Activated T-cell treated with anti-CD3 and anti-CD28 coated beads, Interleukin-2, amount 50 U/mL, for 48 hours (primary cell): Measurements from ENCODE around the gene XPNPEP2.
"Not testable (repeated sequence)": the region's sequence is repeated elsewhere in the genome, so short reads cannot be mapped to it uniquely, and the experiment has no call there.

Experiments
- DNase-seq, 2 experiments: peaks; one replicate each; pipeline ENCODE4 v3.0.0-alpha.2; 2020

The XPNPEP2 gene

DNA sequence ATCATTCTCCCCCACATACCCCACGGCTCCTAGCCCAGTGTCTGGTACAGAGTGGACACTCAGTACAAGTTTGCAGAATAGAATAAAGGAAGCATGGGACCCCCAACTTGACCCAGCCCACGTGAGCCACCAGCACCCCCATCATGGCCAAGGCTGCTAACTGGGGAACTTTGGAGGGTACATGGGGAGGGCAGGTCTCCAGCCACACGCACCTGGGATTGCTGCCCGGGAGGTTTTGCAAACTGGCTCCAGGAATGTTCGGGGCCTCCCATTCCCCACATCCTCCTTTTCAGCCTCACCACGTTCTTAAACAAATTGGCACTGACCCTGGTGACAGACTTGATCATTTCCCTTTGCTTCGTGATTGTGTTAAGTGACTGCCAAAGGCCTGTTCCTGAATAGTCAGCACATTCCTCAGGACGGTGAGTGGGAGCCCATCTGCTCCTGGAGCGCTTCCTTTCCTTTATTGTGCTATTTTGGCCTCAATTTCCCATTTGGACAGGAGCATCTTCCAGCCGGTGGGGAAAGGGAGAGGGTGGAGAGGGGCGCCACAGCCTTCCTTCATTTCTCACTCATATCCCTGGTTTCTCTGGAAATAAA is 18.7 kb upstream of the XPNPEP2 start:
- no peak for DNase-seq

DNA sequence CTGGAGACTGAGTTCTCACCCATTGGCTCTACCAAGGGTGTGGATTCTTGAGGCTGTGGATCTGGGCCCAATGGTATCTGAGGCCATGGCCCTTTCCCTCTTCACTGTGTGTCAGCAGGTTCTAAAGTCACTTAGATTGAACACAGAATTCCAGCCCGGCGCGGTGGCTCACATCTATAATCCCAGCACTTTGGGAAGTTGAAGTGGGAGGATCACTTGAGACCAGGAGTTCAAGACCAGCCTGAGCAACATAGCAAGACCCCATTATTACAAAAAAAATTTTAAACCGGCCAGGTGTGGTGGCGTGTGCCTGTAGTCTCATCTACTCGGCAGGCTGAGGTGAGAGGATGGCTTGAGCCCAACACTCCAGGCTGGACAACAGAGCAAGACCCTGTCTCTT is 18.0 kb upstream of the XPNPEP2 start:
- no peak for DNase-seq

DNA sequence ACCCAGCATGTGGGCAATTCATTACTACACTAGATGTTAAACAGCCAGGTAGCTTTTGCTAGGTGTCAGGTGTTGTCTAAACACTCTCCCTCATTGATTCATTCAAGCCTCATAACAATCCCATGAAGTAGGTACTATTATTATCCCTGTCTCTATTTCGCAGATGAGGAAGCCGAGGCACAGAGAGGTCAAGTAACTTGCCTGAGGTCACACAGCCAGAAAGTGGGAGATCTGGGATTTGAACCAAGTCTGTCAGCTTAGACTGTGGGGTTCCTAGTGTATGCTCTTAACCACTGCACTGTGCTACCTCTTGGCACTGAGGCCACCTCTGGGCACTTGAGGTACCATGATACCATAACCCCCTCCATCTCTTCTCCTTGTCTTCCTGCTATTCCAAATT is 17.4 kb upstream of the XPNPEP2 start:
- DNase-seq, result no peak

DNA sequence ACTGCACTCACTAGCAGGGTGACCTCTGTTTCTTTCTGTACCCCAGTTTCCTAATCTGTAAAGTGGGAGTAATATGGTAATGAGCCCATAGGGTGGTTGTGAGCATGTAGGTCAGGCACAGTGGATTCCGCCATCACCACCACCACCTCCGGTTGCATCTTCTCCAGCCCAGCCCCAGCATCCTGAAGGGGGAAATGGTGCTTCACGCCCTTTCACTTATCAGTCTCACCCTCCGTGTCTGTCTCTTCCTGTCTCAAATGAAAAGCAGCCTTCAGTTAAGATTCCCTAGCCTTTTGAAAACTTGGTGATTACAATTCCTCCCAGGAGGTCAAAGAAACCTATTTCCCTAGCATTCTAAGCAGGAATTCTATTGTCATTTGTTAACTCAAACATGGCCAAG is 16.9 kb upstream of the XPNPEP2 start:
- DNase-seq, result no peak

DNA sequence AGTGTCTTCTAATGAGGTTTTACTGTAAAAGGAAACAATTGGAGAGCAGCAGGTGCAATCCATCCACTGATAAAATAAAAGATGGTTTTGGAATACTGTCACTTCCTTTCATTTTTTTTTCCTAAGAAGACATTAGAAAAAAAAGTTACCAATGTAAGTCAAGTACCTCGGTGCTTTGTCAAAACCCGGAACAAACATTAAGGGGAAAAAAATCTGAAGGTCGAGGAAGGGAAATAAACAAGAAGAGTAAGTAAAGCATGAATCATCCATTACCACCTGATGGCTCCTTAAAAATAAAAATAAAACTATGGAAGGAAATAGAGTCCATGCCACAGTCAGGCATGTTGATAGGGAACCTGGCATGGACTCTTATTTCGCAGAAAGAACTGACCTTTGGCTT is 15.3 kb upstream of the XPNPEP2 start:
- no peak for DNase-seq

DNA sequence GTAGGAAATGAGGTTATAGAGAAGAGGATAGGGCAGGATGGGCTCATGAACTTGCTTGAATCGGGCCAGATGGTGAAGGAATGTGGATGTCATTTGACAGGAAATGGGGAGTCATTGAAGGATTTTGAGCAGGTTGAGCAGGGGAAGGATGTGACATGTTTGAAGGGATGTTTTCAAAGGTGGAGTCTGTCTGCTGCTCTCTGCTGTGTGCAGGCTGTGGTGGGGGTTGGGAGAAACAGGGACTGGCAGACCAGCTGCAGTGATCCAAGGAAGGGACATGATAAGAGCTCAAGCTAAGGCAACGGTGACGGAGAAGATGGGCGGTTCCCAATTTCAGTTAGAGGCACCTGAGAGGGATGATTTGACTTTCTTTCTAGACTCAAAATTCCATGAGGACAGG is 14.0 kb upstream of the XPNPEP2 start:
- DNase-seq, result no peak

DNA sequence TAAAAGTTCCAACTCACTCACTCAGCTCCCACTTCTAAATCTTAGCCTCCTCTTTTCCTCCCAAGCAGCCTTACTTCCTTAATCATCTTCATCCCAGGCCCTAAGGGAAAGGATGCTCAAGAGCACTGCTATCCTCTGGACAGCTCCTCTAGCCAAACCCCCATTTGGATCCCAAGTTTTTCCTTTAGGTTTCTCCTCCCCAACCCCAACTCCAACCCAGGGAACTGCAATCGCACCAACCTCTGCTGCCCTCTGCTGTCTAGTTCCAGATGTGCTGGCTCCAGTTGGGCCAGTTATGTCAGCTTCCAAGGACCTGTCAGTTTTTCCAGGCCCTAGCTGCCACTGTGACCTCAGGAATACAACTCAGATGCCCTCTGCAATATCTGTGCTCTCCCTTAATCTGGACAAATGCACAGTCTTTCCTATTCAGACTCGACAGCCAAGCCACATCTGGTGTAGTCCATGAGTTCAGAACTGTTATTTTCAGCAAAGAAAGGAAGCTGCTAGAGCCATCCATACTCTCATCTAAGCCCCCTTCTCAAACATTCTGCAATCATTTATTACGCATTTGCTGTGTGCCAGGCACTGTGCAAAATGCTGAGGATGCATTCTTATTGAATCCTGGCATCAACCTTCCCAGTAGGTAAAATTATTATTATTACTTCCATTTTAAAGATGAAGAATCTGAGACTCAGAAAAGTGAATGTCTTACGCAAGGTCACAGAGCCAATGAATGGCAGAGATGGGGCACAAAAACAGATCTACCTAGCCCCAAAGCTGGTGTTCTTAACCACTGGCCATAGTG is 12.3 kb upstream of the XPNPEP2 start:
- DNase-seq, result peak; percentile 50 to 63

DNA sequence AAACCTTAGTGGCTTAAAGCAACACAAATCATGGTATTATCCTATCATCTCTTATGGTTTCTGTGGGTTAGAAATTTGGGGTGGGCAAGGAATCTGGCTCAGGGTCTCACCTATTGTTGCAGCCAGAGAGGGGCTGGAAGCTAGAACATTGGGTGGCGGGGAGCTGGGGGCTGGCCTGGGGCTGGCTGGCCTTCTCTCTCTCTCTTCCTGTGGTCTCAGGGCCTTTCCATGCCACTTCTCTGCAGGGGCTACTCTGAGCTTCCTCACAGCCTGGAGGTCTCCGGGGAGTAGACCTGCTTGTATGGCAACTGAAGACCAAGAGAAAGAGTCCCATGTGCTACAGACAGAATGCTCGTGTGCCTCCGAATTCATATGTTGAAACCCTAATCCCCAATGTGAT is 10.7 kb upstream of the XPNPEP2 start:
- DNase-seq, result no peak

DNA sequence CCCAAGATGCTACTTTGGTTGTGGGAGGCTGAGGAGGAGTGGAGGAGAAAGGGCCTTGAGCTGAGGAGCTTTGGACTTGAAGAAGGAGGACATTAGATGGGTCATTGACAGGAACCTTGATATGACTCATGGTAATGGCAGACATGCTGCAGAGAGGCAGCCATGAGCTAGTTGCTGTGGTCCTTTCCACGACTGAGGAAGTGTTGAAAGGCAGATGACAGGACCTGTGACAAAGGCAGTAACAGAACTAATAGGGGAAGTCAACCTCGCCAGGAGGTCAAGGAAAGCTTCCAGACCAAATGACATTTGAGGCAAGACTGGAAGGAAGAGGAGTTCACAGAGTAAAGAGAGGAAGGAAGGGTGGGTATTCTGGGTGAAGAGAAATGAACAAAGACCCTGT is 7.6 kb upstream of the XPNPEP2 start:
- DNase-seq, result no peak

DNA sequence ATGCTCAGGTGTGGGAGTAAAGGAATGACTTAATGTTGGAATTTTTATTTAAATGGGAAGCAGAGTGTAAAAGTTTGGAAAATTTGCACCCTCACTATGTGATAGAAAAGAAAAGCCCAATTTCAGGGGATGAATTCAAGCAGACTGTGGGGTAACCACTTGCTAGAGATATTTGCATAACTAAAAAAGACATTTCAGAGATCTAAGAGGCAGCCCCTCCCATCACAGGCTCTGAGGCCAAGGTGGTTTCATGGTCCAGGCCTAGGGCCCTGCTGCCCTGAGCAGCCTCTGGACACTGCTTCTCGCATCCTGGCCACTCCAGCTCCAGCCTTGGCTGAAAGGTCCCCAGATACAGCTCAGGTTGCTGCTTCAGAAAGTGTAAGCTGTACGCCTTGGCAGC is 5.9 kb upstream of the XPNPEP2 start:
- DNase-seq, result no peak

DNA sequence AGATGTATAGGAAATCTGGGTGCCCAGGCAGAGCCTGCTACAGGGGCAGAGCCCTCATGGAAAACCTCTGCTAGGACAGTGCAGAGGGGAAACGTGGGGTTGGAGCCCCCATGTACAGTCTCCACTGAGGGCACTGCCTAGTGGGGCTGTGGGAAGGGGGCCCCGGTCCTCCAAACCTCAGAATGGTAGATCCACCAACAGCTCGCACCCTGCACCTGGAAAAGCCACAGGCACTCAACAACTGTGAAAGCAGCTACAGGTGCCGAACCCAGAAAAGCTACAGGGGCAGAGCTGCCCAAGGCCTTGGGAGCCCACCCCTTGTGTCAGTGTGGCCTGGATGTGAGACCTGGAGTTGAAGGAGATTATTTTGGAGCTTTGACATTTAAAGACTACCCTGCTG is 5.4 kb upstream of the XPNPEP2 start:
- DNase-seq, result no peak

DNA sequence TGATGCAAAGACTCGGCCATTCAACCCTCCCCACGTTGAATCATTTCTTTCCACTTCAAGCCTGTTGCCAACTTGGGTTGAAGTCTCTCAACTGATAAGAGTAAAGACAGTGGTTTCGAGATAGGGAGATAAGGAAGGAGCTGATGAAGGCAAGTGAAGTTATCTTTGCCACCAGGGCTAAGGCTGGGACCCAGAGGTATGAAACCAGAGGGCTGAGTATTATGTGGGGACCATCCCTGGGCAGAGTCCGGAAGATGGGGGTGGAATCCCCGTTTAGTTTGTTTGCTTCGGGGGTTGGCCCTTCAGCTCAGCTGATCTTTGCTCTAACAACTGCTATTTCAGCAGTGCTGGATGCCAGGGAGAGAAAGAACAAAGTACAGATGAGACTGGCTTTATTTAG is 2.3 kb upstream of the XPNPEP2 start:
- DNase-seq, result no peak

DNA sequence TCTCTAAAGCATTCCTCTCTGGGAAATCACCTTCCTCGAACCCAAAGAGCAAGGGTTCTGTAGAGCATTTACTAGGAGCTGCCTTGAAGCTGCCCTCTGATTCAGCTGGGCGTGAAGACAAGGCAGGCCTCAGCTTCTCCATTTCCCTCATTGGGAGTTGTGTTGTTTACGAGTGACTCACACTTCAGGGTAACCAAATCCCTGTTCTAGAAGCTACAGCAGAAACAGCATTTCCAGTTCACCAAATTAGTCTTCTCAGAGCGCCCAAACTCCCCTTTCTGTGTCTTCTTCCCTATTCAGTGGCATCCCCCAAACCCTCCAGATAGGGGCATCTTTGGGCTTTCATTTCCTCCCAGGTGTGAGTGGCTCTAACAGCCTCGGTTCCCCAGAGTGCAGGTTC is 863 bp upstream of the XPNPEP2 start:
- DNase-seq, result no peak

DNA sequence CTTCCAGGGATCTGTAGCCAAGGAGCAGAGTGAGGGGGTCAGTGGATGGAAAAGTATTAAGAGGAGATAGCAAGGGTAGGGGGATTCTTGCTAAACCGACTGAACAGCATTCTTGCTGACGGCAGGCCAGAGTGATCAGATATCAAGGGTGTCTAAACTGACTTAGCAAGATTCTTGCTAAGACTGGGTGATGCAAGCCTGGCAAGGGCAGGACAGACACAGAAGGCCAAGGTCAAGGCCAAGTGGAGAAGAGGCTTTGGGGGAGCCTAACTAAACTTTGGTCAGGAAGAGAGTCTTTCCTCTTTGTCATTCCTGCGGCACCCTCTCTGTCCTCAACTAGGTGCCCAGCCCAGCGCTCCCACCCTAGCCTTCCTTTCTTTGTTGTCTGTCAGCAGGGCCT is 799 bp downstream of the XPNPEP2 start:
- DNase-seq, result no peak

DNA sequence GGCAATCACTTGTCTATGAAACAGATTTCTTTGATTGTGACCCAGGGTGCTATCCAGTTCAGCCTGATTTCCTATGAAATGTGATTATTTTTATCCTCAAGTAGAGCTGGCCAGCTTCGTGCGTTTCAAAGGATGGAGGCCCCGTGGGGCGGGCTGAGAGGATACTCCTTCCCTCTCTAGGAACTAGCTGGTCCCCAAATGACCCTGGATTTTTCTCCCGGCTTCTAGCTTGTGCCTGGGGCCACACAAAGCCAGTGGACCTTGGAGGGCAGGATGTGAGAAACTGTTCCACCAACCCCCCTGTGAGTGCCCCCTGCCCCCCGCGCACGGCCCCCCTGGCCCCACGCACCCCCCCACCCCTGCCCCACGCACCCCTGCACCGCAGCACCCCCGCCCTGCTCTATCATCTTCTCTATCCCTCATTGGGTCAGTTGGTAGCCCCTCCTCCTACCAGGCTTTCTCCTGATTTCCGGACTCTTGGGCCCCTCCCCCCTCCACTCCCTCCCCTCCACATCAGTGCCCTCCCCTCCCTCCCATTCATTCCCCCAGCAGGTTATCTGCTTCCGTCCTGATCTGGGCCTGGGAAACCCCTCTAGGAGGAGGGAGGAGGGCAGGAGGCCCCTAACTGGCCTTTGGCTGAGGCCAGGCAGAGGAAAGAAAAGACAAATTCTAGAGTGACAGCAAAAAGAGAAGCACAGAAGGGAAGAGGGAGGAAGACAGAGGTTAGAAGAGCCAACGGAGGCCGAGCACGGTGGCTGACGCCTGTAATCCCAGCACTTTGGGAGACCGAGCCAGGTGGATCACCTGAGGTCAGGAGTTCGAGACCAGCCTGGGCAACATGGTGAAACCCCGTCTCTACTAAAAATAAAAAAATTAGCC is 3.3 kb downstream of the XPNPEP2 start:
- DNase-seq, result no peak

DNA sequence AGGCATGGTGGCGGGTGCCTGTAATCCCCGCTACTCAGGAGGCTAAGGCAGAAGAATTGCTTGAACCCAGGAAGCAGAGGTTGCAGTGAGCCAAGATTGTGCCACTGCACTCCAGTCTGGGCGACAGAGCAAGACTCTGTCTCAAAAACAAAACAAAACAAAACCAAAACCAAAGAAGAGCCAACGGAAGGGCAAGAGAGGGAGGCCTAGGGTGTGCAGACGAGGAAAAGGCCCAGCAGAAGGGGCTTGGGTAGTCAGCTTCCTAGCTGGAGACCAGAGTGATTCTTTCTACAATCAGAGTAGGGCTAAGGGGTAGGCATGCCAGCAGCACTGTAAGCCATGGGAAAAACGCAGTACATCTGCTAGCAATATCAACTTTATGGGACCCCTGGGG is 4.0 kb downstream of the XPNPEP2 start:
- not testable (repeated sequence) for DNase-seq

DNA sequence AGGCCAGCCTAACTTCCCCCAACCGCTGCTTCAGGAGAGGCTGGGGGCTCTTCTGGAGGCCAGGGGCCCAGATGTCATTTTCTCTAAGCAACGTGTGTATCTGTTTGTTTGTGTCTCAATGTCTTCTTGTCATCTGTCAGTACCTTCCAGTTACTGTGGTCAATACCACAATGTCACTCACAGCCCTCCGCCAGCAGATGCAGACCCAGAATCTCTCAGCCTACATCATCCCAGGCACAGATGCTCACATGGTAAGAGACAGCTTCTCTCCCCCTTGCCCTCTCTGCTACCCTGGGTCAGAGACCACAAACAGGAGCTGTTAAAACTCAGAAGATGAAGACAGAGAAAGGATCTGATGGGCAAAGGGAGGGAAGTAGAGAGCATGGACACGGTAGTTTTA is 5.0 kb downstream of the XPNPEP2 start:
- no peak for DNase-seq

DNA sequence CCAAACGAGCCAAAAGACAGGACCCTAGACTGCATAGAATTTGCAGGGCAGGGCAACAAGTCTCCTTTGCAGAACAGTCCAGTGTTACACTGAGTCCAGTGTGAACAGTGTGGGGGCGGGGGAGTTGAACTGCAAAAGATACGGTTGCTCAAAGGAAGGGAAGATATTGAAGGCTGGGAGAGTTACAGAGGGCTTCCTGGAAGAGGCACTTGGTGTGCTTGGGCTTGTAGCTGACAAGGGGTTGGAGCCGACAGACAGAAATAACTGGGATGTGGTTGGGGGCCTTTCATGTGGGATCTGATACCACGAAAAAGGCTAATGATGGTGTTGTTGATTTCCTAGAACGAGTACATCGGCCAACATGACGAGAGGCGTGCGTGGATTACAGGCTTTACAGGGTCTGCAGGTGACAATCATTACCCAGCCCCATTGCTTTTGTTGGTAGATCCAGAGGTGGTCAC is 6.1 kb downstream of the XPNPEP2 start:
- no peak for DNase-seq

DNA sequence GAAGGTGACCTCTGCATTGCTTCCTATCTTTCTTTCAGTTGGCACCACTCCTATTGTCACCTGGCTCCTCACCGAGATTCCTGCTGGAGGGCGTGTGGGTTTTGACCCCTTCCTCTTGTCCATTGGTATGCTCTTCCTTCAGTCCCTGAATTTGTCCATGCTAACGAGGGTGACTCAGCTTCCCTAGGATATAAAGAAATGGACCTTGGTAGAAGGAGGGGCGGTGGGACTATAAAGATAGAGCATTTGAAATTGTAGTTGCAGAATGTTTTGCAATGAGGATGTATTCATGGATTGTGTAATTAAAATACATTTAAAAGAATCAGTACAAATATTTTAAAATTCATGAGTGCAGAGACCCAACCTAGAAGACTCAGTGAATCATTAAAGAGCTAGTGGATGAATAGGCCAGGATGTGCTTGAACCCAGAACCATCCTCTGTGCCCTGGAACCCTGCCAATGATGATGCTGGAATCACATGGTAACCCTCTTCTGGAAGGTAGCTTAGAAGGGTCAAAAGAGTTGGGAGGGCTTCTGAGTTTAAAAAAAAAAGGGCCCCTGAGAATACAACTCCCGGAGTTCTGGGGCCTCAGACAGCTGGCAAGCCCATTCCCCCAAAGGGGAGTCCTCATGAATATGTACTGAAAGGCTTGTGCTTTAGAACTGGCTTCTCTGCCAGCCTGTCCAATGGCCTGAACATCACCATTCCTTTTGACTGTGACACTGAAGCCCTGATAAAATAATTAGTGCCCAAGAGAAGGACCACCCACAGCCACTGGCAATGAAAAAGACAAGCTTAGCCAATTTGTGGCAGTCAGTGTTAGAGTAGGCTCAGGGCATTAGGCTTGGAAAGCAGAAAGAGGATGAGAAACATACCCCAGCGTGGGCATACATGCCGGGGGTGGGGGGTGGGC is 8.0 kb downstream of the XPNPEP2 start:
- no peak for DNase-seq

DNA sequence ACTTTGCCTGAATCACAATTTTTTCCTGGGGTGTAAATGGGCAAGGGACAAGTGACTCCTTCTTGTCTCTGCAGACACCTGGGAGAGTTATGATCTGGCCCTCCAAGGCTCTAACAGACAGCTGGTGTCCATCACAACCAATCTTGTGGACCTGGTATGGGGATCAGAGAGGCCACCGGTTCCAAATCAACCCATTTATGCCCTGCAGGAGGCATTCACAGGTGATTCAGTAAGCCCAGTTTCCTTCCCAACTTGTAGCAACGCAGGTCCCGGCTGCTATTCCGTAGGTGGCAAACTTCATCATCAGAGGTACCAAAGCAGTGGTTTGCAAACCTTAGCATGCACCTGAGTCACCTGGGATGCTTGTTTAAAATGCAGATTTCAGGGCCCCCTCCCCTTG is 8.8 kb downstream of the XPNPEP2 start:
- no peak for DNase-seq

DNA sequence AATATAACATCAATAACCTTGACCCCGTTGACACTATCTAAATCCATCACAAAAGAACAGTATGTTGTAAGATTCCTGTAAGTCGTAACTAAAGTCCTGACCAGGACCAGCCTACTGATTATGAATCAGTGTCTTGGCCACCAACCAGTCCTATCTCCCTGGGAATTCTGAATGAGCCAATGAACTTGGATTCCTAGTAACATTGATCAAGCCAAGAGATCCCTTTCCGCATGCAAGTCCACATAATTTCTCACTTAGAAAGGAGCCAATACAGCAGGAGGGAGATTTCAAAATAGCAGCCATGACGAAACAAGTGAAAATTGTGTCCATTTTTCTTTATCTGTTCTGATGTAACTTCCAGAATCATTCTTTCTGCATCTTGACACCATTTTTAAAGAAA is 9.5 kb downstream of the XPNPEP2 start:
- no peak for DNase-seq

DNA sequence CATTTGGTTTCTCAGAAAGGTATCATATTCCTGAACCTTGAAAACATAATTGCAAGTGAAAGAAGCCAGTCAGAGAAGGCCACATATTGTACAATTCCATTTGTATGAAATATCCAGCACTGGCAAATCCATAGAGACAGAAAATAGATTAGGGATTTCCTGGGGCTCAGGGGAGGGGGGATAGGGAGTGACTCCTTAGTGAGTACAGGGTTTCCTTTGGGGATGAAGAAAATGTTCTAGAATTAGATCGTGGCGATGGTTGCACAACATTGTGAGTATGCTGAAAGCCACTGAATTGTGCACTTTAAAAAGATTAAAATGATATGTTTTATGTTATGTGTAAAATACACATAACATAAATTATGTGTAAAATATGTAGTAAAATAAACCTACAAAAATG is 10.3 kb downstream of the XPNPEP2 start:
- DNase-seq, result no peak

DNA sequence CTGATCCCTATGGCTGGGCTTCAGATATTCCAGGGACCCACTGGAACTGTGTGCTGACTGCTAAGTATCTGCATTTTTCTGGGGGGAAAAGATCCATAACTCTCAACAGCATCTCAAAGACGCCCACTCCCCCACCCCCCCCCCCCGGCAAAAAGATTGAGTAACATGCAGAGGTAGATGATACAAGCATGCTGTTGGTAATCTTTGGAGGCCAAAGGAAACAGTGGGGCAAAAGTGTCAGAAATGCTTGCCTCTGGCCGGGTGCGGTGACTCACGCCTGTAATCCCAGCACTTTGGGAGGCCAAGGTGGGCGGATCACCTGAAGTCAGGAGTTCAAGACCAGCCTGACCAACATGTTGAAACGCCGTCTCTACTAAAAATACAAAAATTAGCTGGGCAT is 12.2 kb downstream of the XPNPEP2 start:
- no peak for DNase-seq
